Measurements from ENCODE around the gene GPR4.
"Not testable (repeated sequence)": the region's sequence is repeated elsewhere in the genome, so short reads cannot be mapped to it uniquely, and the experiment has no call there.

GPR4 gene

GRCh38 chr19:45601524-45602374 is at the start of gene GPR4:
Gene GPR4, minus strand, starts transcription at chr19:45602212. Its CDS starts 10,346 bp downstream, at chr19:45591866.
- in situ Hi-C loops (cut with MboI; ENCODE audit: low sequenced_read_pairs): no loop called here

GRCh38 chr19:45650722-45651121 is 48.7 kb upstream of the GPR4 start:
- in situ Hi-C loops (cut with MboI; ENCODE audit: low sequenced_read_pairs): no loop called here

DNA sequence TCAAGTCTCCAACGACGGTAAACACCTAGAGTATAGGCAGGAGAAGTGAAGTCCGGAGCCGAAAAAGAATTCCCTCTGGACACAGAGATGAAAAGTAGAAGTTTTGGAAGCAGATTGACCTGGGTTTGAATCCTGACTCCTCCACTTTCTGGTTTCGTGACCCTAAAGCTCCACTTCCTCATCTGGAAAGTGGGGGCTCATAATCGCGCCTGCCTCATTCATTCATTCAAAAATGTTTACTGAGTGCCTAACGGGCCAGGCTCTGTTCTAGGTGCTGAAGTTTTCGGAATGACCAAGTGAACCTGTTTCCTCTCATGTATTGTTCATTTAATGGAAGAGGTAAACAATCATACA is 44.3 kb upstream of the GPR4 start:
- in situ Hi-C loops (cut with MboI; ENCODE audit: low sequenced_read_pairs): no loop called here

GRCh38 chr19:45645631-45646344 is 43.8 kb upstream of the GPR4 start:
- in situ Hi-C loops (cut with MboI; ENCODE audit: low sequenced_read_pairs): no loop called here

- in situ Hi-C loops (cut with MboI; ENCODE audit: low sequenced_read_pairs): no loop called here
Measured at GRCh38 chr19:45645068-45645630, 43.1 kb upstream of the GPR4 start.

DNA sequence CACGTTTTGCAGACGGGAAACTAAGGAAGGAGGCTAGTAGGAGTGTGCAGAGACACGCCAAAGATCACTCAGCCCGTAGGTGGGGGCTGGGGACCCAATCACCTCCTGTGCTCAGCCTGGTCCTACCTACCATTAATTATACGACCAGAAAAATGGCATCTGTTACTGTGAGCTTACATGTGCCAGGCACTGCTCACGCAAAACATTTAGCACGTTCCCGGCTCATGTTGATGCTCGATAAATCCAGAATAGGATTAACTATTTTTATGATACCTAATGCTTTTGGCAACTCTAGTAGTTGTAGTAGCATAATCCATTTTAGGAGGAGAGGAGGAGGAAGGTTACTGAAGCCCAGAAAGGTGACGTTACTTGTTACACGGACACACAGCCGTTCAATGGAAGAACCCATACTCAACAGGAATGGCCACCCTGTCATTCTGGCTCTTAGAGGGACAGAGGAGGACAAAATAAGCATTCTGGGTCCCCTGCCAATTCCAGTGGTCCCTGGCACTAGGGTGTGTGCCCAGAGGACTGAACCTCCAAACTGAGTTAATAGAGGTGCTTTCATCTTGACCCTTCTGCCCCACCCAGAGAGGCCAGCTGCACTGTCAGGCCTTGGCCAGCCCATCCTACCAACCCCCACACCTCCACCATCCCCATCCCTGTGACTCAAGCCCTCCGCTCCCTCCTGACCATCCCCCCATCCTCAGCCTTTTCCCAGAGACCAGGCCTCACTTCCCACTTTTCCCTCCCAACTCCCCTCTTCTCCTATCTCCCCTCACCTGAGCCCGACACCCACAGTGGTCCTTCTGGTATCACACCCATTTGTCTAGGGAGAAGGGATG is 42.1 kb upstream of the GPR4 start:
- in situ Hi-C loops (cut with MboI; ENCODE audit: low sequenced_read_pairs): no loop called here

DNA sequence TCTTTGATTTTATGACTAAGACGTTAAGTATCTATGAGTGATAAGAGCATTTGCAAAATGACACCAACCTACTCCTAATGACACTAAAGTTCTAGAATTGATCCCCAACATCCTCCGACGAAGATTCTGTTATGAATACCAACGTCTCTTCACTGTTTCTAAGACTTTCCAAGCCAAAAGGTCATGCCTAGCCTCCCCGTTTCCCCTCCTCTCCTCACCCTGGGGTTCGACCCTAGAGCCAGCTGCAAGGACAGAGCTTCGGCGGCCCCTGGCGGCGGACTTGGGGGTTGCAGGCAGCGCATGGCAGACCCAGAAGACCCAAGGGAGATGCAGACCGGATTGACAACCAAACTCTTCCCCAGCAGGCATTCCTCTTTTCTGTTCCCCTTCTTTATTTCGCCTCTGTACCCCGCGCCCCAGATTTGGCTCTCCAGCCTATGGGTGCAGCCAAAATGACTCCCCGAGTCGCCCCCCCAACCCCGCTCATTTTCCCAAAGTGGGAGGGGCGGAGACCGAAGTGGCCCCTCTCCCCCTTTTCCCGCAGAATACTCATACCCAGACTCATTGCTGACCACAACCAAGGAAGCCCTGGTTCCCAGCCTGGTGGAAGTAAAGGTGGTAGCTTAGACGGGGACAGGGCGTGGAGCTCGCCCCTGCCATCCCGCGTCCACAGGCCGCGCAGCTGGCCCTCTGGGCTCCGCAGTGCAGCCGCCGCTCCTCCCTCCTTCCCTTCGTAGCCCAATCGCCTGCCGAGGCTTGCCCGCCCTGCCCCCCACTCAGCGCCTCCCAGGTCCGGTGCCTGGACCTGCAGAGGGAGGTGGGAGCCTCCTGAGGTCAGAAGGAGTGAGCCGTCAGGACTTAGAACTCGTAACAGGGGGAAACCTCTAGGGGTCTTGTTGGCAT is 41.3 kb upstream of the GPR4 start:
- in situ Hi-C loops (cut with MboI; ENCODE audit: low sequenced_read_pairs): no loop called here

- in situ Hi-C loops (cut with MboI; ENCODE audit: low sequenced_read_pairs): no loop called here
Measured at GRCh38 chr19:45641274-45642105, 39.5 kb upstream of the GPR4 start.

DNA sequence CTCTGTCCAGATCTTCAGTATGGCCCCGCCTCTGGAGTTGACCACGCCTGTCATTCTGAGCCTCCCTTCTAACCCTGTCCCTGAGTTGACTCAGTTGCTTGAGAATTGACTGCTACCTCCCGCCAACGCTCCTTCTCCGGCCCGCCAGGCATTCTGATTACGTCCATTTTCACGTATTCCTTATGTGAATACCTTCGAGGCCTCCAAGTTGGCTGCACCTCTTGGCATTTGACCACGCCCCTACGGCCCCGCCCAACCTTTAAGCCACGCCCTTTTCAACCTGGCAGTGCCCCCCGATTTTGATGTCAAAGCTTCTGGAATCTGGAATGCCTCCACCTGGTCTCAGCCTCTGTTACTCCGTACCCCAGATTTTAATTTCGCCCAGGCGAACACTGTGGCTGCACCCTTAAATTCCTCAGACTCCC is 38.8 kb upstream of the GPR4 start:
- in situ Hi-C loops (cut with MboI; ENCODE audit: low sequenced_read_pairs): no loop called here

DNA sequence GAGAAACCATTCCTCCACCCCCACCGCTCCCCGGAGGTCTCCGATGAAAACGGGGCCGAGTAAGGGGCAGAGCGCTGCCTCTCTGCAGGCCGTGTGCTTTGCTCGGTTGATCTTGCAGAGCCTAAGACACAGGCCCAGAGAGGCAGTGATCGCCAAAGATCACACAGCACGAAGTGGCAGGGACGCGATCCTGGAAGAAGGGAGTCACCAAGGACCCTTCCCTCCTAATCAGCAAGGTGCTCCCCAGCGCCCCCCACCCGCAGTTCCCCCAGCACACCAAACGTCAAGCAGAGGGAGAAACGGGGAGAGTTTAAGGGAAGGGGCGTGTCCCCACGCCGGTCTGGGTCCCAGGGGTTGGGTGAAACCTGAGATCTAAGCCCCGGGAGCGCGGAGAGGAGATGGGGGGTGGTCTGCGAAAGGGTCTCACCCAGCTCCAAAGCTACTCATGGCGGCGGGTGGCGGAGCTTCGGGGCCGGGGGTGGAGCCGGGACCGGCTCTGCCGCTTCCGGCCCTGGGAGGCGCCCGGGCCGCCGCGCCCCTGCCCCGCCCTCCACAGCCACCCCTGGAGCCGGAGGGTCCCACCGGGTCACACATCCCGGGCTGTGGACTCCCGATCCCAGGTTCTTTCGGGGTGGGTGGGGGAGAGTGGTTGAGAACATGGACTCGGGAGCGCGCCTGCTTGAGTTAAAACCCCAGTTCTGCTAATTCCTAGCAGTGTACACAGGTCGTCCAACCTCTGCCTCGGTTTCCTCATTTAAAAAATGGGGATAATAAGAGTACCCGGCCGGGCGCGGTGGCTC is 37.1 kb upstream of the GPR4 start, which contains the start of gene EML2:
Gene EML2, minus strand, starts transcription at position 468 of the 800 bp plus-strand sequence. Its CDS starts 21 bp downstream, at position 447.
- in situ Hi-C loops (cut with MboI; ENCODE audit: low sequenced_read_pairs): no loop called here

DNA sequence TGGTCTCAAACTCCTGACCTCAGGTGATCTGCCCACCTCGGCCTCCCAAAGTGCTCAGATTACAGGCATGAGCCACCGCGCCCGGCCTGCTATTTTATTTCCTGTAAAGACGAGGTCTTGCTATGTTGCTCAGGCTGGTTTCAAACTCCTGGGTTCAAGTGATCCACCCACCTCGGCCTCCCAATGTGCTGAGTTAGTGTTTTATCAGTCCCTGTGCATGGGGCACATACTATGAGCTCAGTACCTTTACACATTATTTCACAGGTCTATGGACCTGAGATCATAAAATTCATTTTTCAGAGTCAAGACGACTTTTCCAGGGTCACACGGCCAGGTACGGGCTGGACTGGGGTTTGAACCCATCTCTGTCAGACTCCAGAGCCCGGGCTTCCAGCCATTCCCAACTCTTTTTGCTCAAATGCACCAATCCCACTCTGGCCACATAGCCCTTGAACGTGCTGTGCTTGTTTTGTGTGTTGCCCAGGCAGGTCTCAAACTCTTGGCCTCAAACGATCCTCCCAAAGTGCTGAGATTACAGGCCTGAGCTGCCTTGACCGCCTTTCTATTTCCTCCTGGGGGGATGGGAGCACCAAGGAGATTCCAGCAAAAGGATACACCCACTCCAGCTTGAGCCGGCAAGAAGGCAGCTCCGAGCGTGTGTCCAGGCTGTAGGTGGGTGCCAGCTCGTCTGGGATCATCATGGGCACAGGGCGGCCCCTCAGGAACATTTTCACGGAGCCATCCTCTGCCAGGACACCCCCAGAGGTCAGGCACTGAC is 36.1 kb upstream of the GPR4 start:
- in situ Hi-C loops (cut with MboI; ENCODE audit: low sequenced_read_pairs): no loop called here

DNA sequence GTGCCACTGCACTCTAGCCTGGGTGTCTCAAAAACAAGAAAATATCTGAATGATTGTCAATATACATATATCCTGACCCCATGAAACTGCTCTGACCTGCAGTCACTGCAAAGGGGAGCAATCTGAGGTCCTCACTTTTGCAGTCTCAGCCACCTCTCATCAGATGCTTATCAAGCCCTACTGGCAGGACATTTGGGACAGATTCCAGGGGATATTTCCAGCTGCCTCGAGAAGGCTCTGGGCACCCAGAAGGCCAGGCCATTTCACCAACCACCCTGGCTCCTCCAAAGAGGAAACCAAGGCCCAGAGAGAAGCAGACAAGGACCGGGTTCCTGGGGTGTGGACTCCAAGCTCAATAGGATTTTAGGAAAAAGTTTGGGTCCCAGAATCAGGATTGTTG is 34.9 kb upstream of the GPR4 start:
- in situ Hi-C loops (cut with MboI; ENCODE audit: low sequenced_read_pairs): no loop called here

DNA sequence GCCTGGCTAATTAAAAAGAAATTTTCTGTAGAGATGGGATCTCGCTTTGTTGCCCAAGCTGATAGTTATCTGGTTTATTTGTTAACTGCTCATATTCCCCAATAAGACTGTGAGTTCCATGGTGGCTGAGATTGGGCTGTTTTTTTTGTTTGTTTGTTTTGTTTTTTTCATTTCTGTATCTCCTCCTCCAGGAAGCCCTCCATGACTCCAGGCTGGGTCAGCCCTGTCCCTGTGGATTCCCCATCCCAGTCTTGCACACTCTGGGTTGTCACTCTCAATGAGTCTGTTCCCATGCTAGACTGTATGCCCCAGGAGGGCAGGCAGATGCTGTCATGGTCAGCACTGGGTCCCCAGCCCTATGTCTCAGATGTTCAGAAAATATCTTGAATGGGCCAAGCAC is 34.3 kb upstream of the GPR4 start:
- in situ Hi-C loops (cut with MboI; ENCODE audit: low sequenced_read_pairs): no loop called here

DNA sequence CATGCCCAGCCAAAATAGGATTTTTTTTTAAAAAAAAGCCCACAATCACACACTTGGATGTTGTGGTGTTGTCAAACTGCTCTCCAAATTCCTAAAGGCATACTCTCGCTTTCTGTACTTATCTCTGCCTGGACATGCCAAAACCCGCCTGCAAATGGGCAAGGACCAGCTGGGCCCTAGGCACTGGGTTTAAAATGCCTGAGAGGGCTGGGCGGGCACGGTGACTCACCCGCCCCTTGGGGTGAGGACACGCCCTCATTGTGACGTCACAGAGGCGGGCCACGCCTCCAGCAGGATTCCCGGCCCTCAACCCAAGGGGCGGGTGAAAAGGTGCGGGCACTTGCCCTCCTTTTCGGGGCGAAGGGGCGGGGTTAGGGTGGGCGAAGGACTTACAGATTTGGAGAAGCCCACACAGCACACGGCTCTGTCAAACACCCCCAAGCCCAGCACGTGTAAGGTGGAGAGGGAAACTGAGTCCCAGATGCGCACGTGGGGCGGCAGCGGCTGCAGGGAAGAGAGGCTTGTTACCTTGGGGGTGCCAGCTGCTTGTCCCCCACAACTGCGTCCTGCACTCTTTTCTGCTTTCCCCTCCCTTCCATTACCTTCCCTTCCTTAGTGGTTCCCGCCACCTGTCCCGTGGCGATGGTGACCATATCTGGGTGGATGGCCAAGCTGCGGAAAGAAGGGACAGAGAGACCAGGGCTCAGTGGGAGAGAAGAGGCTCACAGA is 30.6 kb upstream of the GPR4 start:
- in situ Hi-C loops (cut with MboI; ENCODE audit: low sequenced_read_pairs): no loop called here

DNA sequence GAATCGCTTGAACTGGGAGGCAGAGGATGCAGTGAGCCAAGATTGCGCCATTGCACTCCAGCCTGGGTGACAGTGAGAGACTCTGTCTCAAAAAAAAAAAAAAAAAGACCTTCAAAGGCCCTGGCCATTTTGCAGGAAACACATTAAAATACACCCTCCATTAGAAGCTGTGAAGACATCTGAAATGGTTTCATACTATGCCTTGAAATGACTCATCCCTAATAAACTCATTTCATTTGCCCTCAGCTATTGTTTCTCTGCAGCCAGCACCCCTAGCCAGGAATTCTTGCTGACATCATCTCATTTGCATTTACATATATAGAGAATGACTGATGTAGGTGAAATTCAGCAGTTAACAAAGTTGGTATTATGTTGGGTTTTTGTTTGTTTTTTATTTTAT is 28.5 kb upstream of the GPR4 start:
- in situ Hi-C loops (cut with MboI; ENCODE audit: low sequenced_read_pairs): no loop called here

DNA sequence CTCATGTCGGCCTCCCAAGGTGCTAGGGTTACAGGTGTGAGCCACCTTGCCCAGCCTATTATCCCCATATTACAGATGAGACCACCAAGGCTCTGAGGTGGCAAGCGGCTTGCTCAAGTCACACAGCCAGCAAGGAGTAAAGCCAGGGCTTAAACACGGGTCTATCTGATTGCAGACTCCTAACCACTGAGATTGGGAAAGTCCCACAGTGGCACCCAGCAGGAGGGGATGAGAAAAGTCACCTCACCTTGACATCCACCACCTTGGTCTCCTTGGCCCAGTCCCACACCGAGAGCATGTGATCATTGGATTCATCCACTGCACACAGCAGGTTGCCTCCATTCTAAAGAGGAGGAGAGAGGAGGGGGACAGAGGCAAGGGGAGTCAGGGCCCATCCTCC is 27.7 kb upstream of the GPR4 start:
- in situ Hi-C loops (cut with MboI; ENCODE audit: low sequenced_read_pairs): no loop called here

DNA sequence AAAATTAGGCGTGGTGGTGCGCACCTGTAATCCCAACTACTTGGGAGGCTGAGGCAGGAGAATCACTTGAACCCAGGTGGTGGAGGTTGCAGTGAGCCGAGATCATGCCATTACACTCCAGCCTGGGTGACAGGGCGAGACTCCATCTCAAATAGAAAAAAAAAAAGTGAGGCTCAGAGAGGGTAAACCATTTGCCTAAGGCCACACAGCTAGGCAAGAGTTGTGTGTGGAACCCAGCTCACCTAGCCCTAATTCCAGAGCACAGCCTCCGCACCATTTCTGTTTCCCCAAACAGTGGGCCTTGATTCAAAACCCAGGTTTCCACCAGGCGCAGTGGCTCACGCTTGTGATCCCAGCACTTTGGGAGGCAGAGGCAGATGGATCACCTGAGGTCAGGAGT is 26.2 kb upstream of the GPR4 start:
- in situ Hi-C loops (cut with MboI; ENCODE audit: low sequenced_read_pairs): not testable (repeated sequence)

Data from HL-60/S4 (cell line).